NCI-H1930 (cell line): ENCODE data around the gene GPR35.
"Not testable (repeated sequence)": the region's sequence is repeated elsewhere in the genome, so short reads cannot be mapped to it uniquely, and the experiment has no call there.

Experiments
- DNase-seq, 2 experiments: peaks; one replicate each; lab custom pipeline; 2025; lab: John Stamatoyannopoulos, UW

The GPR35 gene

GRCh38 chr2:240603081-240603835, 22.0 kb upstream of the GPR35 start:
- DNase-seq, result no peak

GRCh38 chr2:240603846-240604245, 21.4 kb upstream of the GPR35 start:
- no peak for DNase-seq

DNA sequence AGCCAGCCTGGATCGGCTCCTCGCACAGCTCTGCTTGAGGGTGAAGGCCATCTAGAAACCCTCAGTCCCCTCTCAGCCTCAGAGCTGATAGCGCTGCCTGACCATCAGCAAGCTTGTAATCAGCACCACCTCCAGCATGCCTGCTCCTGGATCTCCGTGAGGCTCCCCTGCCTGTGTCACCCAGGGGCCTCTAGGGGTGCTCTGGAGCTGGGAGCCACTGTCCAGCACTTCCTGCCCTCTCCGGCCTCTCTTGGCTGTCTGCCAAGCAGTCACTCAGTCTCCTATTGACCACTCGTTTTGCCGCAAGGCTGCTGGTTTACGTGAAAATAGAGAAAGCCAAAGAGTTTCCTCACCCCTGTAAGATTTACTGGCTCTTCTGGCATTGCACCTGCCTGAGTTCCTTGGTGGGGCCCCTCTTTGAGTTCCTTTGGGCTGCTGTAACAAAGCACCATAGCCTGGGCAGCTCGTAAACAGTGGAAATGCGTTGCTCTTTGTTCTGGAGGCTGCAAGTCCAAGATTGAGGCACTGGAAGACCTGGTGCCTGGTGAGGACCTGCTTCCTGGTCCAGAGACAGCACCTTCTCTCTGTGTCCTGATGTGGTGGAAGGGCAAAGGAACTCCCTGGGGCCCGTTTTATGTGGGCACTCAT, 20.9 kb upstream of the GPR35 start:
- DNase-seq, result no peak

DNA sequence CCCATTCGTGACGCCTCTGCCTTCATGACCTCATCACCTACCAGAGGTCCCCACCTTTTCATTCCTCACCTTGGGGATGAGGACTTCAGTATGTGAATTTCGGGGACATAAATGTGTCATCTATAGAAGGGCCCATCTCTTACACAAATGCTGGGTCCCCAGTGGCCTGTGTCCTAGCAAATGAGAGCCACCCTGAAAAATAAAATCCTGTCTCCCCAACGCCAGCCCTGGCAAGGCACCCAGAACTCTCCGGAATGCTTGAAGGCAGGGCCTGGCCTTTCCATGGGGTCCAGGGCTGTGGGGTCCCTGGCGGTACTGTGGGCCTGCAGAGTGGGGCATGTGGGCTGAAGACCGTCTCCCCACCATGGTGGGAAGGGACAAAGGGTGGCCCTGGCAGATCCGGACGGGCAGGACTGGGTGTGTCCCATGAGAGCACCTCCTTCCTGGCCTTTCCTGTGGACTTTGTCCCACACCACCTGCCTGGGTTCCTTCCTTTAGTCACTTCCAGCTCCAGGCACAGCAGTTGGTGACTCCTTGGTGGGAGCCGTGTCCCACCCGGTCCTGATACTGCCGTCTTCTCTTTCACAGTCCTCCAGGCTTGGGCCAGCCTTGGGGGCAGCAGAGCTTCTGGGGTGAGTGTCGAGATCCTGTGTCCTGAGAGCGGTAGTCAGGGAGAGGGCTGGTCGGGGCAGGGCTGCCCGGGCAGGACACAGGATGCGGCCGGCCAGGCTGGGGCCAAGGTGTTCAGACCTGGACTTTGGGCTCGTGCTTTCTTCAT, 20.2 kb upstream of the GPR35 start:
- DNase-seq, result no peak

- DNase-seq, result no peak
These were observed 19.2 kb upstream of the GPR35 start for GRCh38 chr2:240605867-240606743.

- DNase-seq, result no peak
These were observed 13.6 kb upstream of the GPR35 start for GRCh38 chr2:240611601-240612210.

DNA sequence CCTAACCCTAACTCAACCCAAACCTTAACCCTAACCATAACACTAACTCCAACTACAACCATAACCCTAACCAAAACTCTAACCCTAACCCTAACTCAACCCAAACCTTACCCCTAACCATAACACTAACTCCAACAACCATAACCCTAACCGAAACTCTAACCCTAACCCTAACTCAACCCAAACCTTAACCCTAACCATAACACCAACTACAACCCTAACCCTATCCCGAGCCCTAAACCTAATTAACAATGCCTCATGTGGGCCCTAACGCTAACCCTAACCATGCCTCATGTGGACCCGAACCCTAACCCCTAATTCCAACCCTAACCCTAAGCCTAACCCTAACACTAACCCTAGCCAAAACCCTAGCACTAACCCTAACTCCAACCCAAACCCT, 11.5 kb upstream of the GPR35 start:
- no peak for DNase-seq

DNA sequence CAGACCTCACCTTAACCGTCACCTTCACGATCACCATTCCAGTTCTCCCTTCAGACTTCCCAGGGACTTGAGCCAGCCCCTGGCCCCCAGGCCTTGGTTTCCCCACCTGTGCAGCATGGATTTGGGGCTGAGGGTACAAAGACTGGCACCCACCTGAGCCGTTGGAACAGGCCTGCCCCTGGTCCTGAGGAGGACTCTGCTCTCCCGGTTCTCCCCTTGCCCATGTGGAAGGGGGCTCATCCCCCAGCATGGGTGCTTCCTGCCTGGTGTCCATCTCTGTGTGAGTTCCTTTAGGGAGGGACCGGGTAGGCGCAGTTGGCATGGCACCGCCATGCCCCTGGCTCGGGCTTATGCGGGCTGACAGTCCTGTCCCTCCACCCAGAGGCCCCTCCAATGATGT, 10.9 kb upstream of the GPR35 start:
- DNase-seq, result no peak

- no peak for DNase-seq
These were observed 9.9 kb upstream of the GPR35 start for GRCh38 chr2:240615396-240615795.

DNA sequence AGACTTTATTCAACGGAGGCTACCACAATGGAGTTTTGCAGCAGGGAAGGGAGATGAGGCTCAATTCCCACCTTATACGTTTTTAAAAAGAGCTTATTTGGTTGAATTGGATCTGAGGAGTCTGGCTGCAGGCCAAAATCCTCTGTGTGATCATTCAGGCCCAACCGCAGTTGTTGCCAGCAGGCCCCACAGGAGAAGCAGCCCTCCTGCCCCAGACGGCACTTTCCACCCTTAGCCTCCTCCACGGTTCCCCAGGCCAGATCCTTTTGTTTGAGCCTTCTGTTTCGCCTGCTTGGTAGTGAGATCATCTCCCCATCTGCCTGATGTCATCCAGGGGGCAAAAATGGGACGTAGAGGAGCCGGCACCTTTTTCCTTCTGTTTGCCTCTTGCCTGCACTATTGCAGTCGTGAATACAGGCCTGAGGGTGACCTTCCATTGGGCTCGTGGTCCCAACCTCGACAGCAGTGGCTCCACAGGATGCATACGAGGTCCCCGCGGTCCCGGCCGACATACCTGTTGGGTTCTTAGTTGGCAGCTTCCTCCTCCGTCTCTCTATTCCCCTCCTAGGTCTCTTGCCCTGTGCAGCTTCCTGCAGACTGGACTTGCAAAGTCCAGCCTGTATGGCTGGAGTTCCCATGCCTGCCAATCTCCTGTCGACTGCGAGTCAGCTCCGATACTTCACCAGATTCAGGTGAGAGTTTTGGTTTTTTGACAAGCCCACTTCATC, 9.3 kb upstream of the GPR35 start:
- no peak for DNase-seq

DNA sequence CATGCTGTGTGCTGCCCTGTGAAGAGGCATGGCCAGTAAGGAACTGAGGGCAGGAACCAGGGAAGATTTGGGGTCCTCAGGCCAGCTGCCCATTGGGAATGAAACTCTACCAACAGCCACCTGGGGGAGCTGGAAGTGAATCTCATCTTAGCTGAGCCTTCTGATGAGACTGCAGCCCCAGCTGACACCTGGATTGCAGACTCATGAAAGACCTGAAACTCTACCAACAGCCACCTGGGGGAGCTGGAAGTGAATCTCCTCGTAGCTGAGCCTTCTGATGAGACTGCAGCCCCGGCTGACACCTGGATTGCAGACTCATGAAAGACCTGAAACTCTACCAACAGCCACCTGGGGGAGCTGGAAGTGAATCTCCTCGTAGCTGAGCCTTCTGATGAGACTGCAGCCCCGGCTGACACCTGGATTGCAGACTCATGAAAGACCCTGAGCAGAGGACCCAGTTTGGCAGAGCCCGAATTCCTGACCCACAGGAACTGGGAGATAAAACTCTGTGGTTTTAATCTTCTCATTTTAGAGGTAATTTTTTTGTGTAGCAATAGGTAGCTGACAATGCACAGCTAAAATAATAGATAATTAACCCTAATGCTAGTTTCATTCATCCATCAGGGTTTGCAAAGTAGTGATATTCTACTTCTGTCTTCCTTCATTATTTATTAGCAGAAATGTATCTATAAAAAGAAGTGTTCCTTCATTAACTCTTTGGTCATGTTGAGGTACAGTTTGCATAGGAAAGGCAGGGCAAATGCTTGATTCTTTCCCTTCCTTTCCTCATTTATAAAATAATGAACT, 8.2 kb upstream of the GPR35 start:
- not testable (repeated sequence) for DNase-seq

GRCh38 chr2:240618776-240619175, 6.5 kb upstream of the GPR35 start:
- DNase-seq, result no peak

DNA sequence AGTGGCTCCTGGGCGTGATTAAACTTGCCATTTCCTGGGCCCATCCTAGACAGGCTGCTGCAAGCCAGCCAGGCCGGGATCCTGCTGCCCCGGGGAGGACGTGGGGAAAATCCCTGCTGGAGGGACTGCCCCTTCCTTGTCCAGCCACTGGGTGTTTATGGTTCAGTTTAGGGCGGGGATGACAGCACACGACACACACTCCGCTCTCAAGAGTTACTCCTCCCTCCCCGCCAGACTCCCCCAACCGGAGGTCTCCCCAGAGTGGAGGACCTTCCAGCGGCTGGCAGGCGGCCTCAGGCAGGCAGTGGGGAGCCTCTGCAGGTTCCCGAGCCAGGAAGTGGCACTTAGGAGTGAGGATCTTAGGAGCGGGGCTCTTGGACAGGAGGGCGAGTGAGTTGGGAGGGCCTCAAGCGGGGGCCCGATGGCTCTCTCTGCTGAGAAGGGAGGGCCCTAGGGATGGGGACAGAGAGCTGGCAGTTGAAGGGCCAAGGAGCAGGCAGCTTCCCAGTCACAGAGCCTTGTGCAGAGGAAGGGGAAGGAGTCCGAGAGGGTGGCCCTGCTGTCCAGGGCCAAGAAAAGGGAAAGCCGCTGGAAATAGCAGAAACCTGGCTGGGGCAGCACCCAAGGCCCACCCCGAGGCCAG, 5.7 kb upstream of the GPR35 start:
- DNase-seq, result no peak

- DNase-seq, result no peak
These were observed 5.0 kb upstream of the GPR35 start for GRCh38 chr2:240620149-240620731.

- DNase-seq, result no peak
These were observed 4.4 kb upstream of the GPR35 start for GRCh38 chr2:240620859-240621258.

DNA sequence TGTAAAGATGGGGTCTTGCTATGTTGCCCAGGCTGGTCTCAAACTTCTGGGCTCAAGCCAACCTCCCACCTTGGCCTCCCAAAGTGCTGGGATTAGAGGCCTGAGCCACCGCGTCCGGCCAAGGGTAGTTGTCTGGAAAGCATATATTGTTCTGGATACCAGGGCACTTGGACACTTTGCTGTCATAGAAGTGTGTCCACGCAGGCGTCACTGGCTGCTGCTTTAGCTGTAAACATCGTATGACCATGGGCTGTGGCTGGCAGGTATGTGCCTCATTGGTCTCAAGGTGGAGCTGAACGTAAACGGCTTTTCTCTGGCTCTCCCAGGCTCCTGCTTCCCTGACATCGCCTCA, 3.2 kb upstream of the GPR35 start:
- DNase-seq, result no peak

DNA sequence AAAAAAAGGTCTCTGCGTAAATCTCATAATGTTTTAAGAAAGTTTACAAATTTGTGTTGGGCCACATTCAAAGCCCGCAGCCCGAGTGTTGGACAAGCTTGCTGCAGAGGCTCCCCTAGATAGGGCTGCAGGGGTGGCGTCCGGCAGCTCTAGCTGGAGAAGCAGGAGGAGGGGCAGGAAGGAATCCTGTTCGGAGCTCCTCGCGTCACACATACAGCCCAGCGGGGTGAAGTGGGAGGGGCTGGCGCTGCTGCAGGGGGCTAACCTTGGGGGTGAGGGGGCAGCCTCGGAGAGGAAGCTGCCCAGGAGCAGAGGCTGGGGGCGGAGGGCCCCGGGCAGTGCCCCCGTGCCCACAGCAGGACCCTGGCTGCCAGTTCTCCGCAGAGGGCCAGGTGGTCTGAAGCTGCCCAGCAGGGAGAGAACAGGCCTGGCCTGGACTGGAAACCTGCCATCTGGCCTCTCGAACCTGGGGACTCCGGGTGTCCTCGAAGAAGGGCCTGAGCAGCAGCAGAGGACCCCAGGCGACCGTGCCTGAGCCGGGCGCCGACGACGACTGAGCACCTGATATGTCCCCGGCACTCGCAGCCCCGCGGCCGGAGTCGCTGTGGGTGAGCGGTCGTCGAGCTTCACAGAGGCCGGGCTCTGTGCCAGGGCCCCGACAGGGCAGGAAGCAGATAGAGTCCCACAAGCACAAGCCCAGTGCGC, 2.6 kb upstream of the GPR35 start:
- DNase-seq, result no peak

DNA sequence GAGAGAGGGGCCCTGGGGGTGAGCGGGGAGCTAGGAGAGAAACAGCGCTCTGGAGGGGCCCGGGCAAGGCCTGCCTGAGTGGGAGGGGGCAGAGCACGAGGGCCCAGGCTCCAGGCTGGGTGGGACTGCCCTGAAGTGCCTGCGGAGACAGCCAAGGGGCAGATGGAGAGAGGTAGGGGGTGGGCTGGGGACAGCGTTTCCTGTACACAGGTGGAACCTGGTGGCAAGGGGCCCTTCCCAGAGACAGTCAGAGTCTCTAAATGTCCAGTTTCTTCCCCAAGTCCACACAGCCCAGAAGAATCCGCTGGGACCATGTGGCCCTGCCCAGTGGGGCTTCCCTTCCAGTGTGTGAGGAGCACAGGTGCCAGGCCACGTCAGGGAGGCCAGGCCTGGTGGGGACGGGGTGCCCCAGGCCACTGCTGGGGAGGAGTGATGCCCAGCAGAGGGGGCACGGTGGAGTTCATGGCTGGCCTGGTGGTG, 1.7 kb upstream of the GPR35 start:
- no peak for DNase-seq
